ENCODE measurements around the gene PLBD1. TPM values are rescaled to one million over a fixed set of nuclear protein-coding genes. Genes with fewer than 3 reads are reported as not detected.

Gene PLBD1
- total RNA-seq, 2 experiments from 2014 or later, result not detected

- H3K9me3 Mint-ChIP-seq, result no peaks in the 10 kb centered on the region
- no peak overlapping the region for H3K27ac Mint-ChIP-seq
- H3K27me3 Mint-ChIP-seq, result no peaks in the 10 kb centered on the region
- ChIA-PET POLR2A (no interaction called here), CTCF (no interaction called here)
- no peak for DNase-seq
- H3K4me3 Mint-ChIP-seq, result no peak overlapping the region
- H3K4me1 Mint-ChIP-seq (ENCODE audit: low read depth), result no peaks in the 10 kb centered on the region
- intact Hi-C loops (cut with micrococcal nuclease), result no loop called here
- H3K36me3 Mint-ChIP-seq, result no peaks in the 10 kb centered on the region
Observed at GRCh38 chr12:14589169-14590004, 21.7 kb upstream of the PLBD1 start.

- POLR2A ChIA-PET, result no interaction called here
- H3K4me1 Mint-ChIP-seq (ENCODE audit: low read depth), result no peaks in the 10 kb centered on the region
- CTCF ChIA-PET, result no interaction called here
Observed at GRCh38 chr12:14588571-14588970, 20.9 kb upstream of the PLBD1 start.

GRCh38 chr12:14578646-14579045, 11.0 kb upstream of the PLBD1 start:
- peaks cover 17% of the 10 kb centered on the region for H3K4me1 Mint-ChIP-seq (ENCODE audit: low read depth)
- POLR2A ChIA-PET, result no interaction called here
- no peaks in the 10 kb centered on the region for H3K36me3 Mint-ChIP-seq
- no peak overlapping the region for H3K27ac Mint-ChIP-seq
- intact Hi-C loops (cut with micrococcal nuclease), result no loop called here
- CTCF ChIA-PET, result no interaction called here
- no peaks in the 10 kb centered on the region for H3K9me3 Mint-ChIP-seq
- H3K27me3 Mint-ChIP-seq, result no peaks in the 10 kb centered on the region
- H3K4me3 Mint-ChIP-seq, result no peak overlapping the region
- DNase-seq, result no peak

More at GRCh38 chr12:14588571-14588970, 20.9 kb upstream of the PLBD1 start:
- no peaks in the 10 kb centered on the region for H3K9me3 Mint-ChIP-seq
- no peaks in the 10 kb centered on the region for H3K27me3 Mint-ChIP-seq
- H3K4me3 Mint-ChIP-seq, result no peak overlapping the region
- H3K27ac Mint-ChIP-seq, result no peak overlapping the region
- intact Hi-C loops (cut with micrococcal nuclease), result no loop called here
- no peaks in the 10 kb centered on the region for H3K36me3 Mint-ChIP-seq
- no peak for DNase-seq

- no peak overlapping the region for H3K27ac Mint-ChIP-seq
- DNase-seq, result no peak
- CTCF ChIA-PET, result no interaction called here
- POLR2A ChIA-PET, result no interaction called here
- no peak overlapping the region for H3K4me3 Mint-ChIP-seq
- H3K36me3 Mint-ChIP-seq, result no peaks in the 10 kb centered on the region
- H3K4me1 Mint-ChIP-seq (ENCODE audit: low read depth), result peaks cover 17% of the 10 kb centered on the region
- no peaks in the 10 kb centered on the region for H3K9me3 Mint-ChIP-seq
- no peaks in the 10 kb centered on the region for H3K27me3 Mint-ChIP-seq
- intact Hi-C loops (cut with micrococcal nuclease), result no loop called here
Observed at GRCh38 chr12:14577344-14577743, 9.7 kb upstream of the PLBD1 start.

- ChIA-PET CTCF (no interaction called here), POLR2A (no interaction called here)
- no peaks in the 10 kb centered on the region for H3K36me3 Mint-ChIP-seq
- no peaks in the 10 kb centered on the region for H3K27me3 Mint-ChIP-seq
- peaks cover 17% of the 10 kb centered on the region for H3K4me1 Mint-ChIP-seq (ENCODE audit: low read depth)
- intact Hi-C loops (cut with micrococcal nuclease), result no loop called here
- DNase-seq, result no peak
- H3K4me3 Mint-ChIP-seq, result no peak overlapping the region
- no peak overlapping the region for H3K27ac Mint-ChIP-seq
- H3K9me3 Mint-ChIP-seq, result no peaks in the 10 kb centered on the region
Observed at GRCh38 chr12:14576896-14577295, 9.2 kb upstream of the PLBD1 start.

GRCh38 chr12:14575585-14575984, 7.9 kb upstream of the PLBD1 start:
- Mint-ChIP-seq H3K36me3 (no peaks in the 10 kb centered on the region), H3K4me3 (no peak overlapping the region), H3K4me1 (ENCODE audit: low read depth) (peaks cover 17% of the 10 kb centered on the region), H3K9me3 (no peaks in the 10 kb centered on the region), H3K27ac (no peak overlapping the region), H3K27me3 (no peaks in the 10 kb centered on the region)
- DNase-seq, result no peak
- intact Hi-C loops (cut with micrococcal nuclease), result no loop called here
- ChIA-PET POLR2A (no interaction called here), CTCF (no interaction called here)

GRCh38 chr12:14573118-14573517, 5.4 kb upstream of the PLBD1 start:
- no peaks in the 10 kb centered on the region for H3K9me3 Mint-ChIP-seq
- ChIA-PET POLR2A (no interaction called here), CTCF (no interaction called here)
- intact Hi-C loops (cut with micrococcal nuclease), result no loop called here
- DNase-seq, result no peak
- H3K4me1 Mint-ChIP-seq (ENCODE audit: low read depth), result peaks cover 18% of the 10 kb centered on the region
- H3K36me3 Mint-ChIP-seq, result no peaks in the 10 kb centered on the region
- H3K4me3 Mint-ChIP-seq, result no peak overlapping the region
- H3K27me3 Mint-ChIP-seq, result peaks cover 4% of the 10 kb centered on the region
- no peak overlapping the region for H3K27ac Mint-ChIP-seq

GRCh38 chr12:14572401-14572800, 4.7 kb upstream of the PLBD1 start:
- H3K27me3 Mint-ChIP-seq, result peaks cover 9% of the 10 kb centered on the region
- CTCF ChIA-PET, result interaction anchor here (0.7 kb wide), 1 partner anchor 151 kb away, joined by 3 read pairs; no protein-coding TSS in a partner anchor
- no peaks in the 10 kb centered on the region for H3K9me3 Mint-ChIP-seq
- POLR2A ChIA-PET, result no interaction called here
- H3K27ac Mint-ChIP-seq, result no peak overlapping the region
- intact Hi-C loops (cut with micrococcal nuclease), result no loop called here
- no peak for DNase-seq
- H3K36me3 Mint-ChIP-seq, result no peaks in the 10 kb centered on the region
- no peak overlapping the region for H3K4me3 Mint-ChIP-seq
- H3K4me1 Mint-ChIP-seq (ENCODE audit: low read depth), result peaks cover 16% of the 10 kb centered on the region

- Mint-ChIP-seq H3K27me3 (peaks cover 13% of the 10 kb centered on the region), H3K27ac (no peak overlapping the region), H3K4me3 (no peak overlapping the region), H3K4me1 (ENCODE audit: low read depth) (peaks cover 10% of the 10 kb centered on the region), H3K9me3 (no peaks in the 10 kb centered on the region), H3K36me3 (no peaks in the 10 kb centered on the region)
- intact Hi-C loops (cut with micrococcal nuclease), result no loop called here
- CTCF ChIA-PET, result interaction anchor here (0.7 kb wide), 1 partner anchor 152 kb away, joined by 3 read pairs; no protein-coding TSS in a partner anchor
- DNase-seq, result no peak
- POLR2A ChIA-PET, result no interaction called here
Observed at GRCh38 chr12:14571779-14572178, 4.1 kb upstream of the PLBD1 start.

- ChIA-PET CTCF (interaction anchor here (1.1 kb wide), 1 partner anchor 48 kb away, joined by 3 read pairs; no protein-coding TSS in a partner anchor), POLR2A (interaction anchor here (1.0 kb wide), 1 partner anchor 9 kb away, joined by 3 read pairs; no protein-coding TSS in a partner anchor)
- H3K4me1 Mint-ChIP-seq (ENCODE audit: low read depth), result peaks cover 4% of the 10 kb centered on the region
- peaks cover 22% of the 10 kb centered on the region for H3K27me3 Mint-ChIP-seq
- intact Hi-C loops (cut with micrococcal nuclease), result no loop called here
- no peaks in the 10 kb centered on the region for H3K36me3 Mint-ChIP-seq
- DNase-seq, result no peak
- no peak overlapping the region for H3K4me3 Mint-ChIP-seq
- H3K27ac Mint-ChIP-seq, result no peak overlapping the region
- no peaks in the 10 kb centered on the region for H3K9me3 Mint-ChIP-seq
Observed at GRCh38 chr12:14570231-14570630, 2.5 kb upstream of the PLBD1 start.

GRCh38 chr12:14564336-14564959, 3.2 kb downstream of the PLBD1 start:
- peaks cover 23% of the 10 kb centered on the region for H3K27me3 Mint-ChIP-seq
- no peak overlapping the region for H3K4me3 Mint-ChIP-seq
- no peaks in the 10 kb centered on the region for H3K9me3 Mint-ChIP-seq
- peaks cover 7% of the 10 kb centered on the region for H3K4me1 Mint-ChIP-seq (ENCODE audit: low read depth)
- ChIA-PET POLR2A (no interaction called here), CTCF (no interaction called here)
- H3K27ac Mint-ChIP-seq, result no peak overlapping the region
- DNase-seq, result no peak
- intact Hi-C loops (cut with micrococcal nuclease), result no loop called here
- H3K36me3 Mint-ChIP-seq, result no peaks in the 10 kb centered on the region

- intact Hi-C loops (cut with micrococcal nuclease), result no loop called here
- H3K36me3 Mint-ChIP-seq, result no peaks in the 10 kb centered on the region
- H3K27me3 Mint-ChIP-seq, result peaks cover 18% of the 10 kb centered on the region
- H3K4me3 Mint-ChIP-seq, result no peak overlapping the region
- ChIA-PET POLR2A (no interaction called here), CTCF (no interaction called here)
- peaks cover 4% of the 10 kb centered on the region for H3K4me1 Mint-ChIP-seq (ENCODE audit: low read depth)
- H3K9me3 Mint-ChIP-seq, result no peaks in the 10 kb centered on the region
- H3K27ac Mint-ChIP-seq, result no peak overlapping the region
- DNase-seq, result no peak
Observed at GRCh38 chr12:14563046-14563445, 4.6 kb downstream of the PLBD1 start.

- Mint-ChIP-seq H3K36me3 (no peaks in the 10 kb centered on the region), H3K27ac (no peak overlapping the region), H3K9me3 (no peaks in the 10 kb centered on the region), H3K27me3 (peaks cover 14% of the 10 kb centered on the region), H3K4me1 (ENCODE audit: low read depth) (peaks cover 2% of the 10 kb centered on the region), H3K4me3 (no peak overlapping the region)
- DNase-seq, result no peak
- ChIA-PET CTCF (no interaction called here), POLR2A (no interaction called here)
- intact Hi-C loops (cut with micrococcal nuclease), result no loop called here
Observed at GRCh38 chr12:14562279-14562678, 5.4 kb downstream of the PLBD1 start.
